Spleen (tissue), 11 donors: ENCODE results near the gene AGPAT3. TPM values are rescaled to one million over a fixed set of nuclear protein-coding genes. Genes with fewer than 3 reads are reported as not detected.

Experiments
- DNase-seq: peaks from one replicate; pipeline ENCODE4 v3.0.0-alpha.2; 2020
- H3K27ac ChIP-seq, 8 donors: fragments of 200-600 bp; sonication (generic) in 7 of 8; 1 replicate in 4 of 8; 2 replicates in 4 of 8; pipeline versions ENCODE4 v1.5.0 to v1.8.0; 2016 to 2021; ENCODE audit warnings: inconsistent platforms in 4 of 8, mild to moderate bottlenecking in 4 of 8, moderate library complexity in 1 of 8
- H3K27me3 ChIP-seq, 7 donors: fragments of 200-600 bp; sonication (generic) in 6 of 7; replicated peaks in 1 of 7; 1 replicate in 4 of 7; 2 replicates in 3 of 7; pipeline versions ENCODE4 v1.5.0 to v1.8.0; 2016 to 2021; ENCODE audit warnings: inconsistent platforms in 3 of 7, mild to moderate bottlenecking in 1 of 7
- H3K36me3 ChIP-seq, 6 donors: fragments of 200-600 bp; sonication (generic) in 5 of 6; 1 replicate in 4 of 6; 2 replicates in 2 of 6; pipeline versions ENCODE4 v1.5.0 to v1.8.0; 2016 to 2021; ENCODE audit warnings: inconsistent platforms in 2 of 6
- H3K4me1 ChIP-seq, 6 donors: fragments of 200-600 bp; sonication (generic) in 5 of 6; 1 replicate in 3 of 6; 2 replicates in 3 of 6; pipeline versions ENCODE4 v1.5.0 to v1.8.0; 2016 to 2021; ENCODE audit warnings: inconsistent platforms in 3 of 6
- H3K4me3 ChIP-seq, 8 donors: fragments of 200-600 bp; sonication (generic) in 7 of 8; 1 replicate in 4 of 8; 2 replicates in 4 of 8; pipeline versions ENCODE4 v1.5.0 to v1.8.0; 2016 to 2021; ENCODE audit warnings: inconsistent platforms in 4 of 8, mild to moderate bottlenecking in 4 of 8, moderate library complexity in 2 of 8
- H3K9me3 ChIP-seq, 8 donors: fragments of 200-600 bp; sonication (generic) in 7 of 8; 1 replicate in 4 of 8; 2 replicates in 4 of 8; pipeline versions ENCODE4 v1.5.0 to v1.8.0; 2016 to 2021; ENCODE audit warnings: inconsistent platforms in 4 of 8
- CTCF ChIP-seq, 11 experiments: fragments of 200-600 bp in 7 of 11; fragments of 450-650 bp in 4 of 11; sonication (generic) in 4 of 11; IDR thresholded peaks in 8 of 11; conservative IDR thresholded peaks in 3 of 11; 1 replicate in 7 of 11; 2 replicates in 4 of 11; pipeline versions ENCODE4 v1.4.0 to v1.8.0; 2016 to 2021; ENCODE audit warnings: antibody characterized with exemption in 11 of 11, inconsistent platforms in 4 of 11, mild to moderate bottlenecking in 1 of 11
- POLR2A ChIP-seq, 3 donors: fragments of 450-650 bp; IDR thresholded peaks; one replicate each; pipeline ENCODE4 v1.5.1; 2017; ENCODE audit warnings: antibody characterized with exemption in 3 of 3, mild to moderate bottlenecking in 1 of 3
- POLR2AphosphoS5 ChIP-seq, 3 donors: sonication (generic); formaldehyde crosslinking; IDR thresholded peaks; one replicate each; pipeline ENCODE4 v1.5.1; 2017; ENCODE audit warnings: antibody characterized with exemption in 3 of 3
- WGBS, 5 donors: extraction: QIAGEN DNeasy Blood & Tissue Kit in 3 of 5; methylation state at CpG; one replicate each; pipeline versions ENCODE4 v1.1.5 to v1.1.7; 2013 to 2018; 5-methylcytosine and 5-hydroxymethylcytosine counted together
- intact Hi-C: fragments of 100-400 bp; cut with DNase I; formaldehyde crosslinking; loops from one replicate; pipeline ENCODE4 v1.15.0; 2023; ENCODE audit warnings: low total_unique reads
- polyA plus RNA-seq, 3 donors: library from polyadenylated mRNA; stranded (reverse); fragments of 200-250 nt; gene quantifications; one replicate each; pipeline ENCODE4 v1.2.1, GENCODE V29; 2013
- total RNA-seq, 7 donors: library from RNA; depleted of rRNA in 3 of 7; stranded (reverse); fragments of >200 nt in 3 of 7; fragmentation: NEBNext Ultra II Directional in 4 of 7; extraction: Animal tissue kit (Norgen Biotek cat#: 25700) in 4 of 7; gene quantifications; one replicate each; pipeline versions ENCODE4 v1.1.0 to v1.2.1, GENCODE V29; 2016 to 2021
- donor health status: healthy with polysubstance abuse.
- donor health status: DM: no; HTN: no; CAD: no; lungs with moderate emphysema.
- donor health status: DM: no; HTN: no; CAD: no.
- donor health status: Bipolar disorder and iron deficiency.
- donor health status: healthy.
- donor health status: DM: no; HTN: no; CAD: no.
- donor health status: DM: yes; HTN: yes; CAD: no.

The AGPAT3 gene
- total and polyA plus RNA-seq, 10 donors = 6.9 to 92.0 (median 56.0) TPM

- Histone ChIP-seq H3K4me1 (peaks cover 0 to 64% (median 47%) of the 10 kb centered on the region in 6 donors), H3K27ac (peak overlapping the region in 3 of 8 donors; percentile 54 to 78 (median 57)), H3K9me3 (no peaks in the 10 kb centered on the region), H3K36me3 (peaks cover 0 to 39% (median 8%) of the 10 kb centered on the region in 6 donors), H3K4me3 (peak overlapping the region in 2 of 8 donors; percentile 44 to 75), H3K27me3 (no peaks in the 10 kb centered on the region)
- intact Hi-C loops = loop anchor here (10.0 kb wide), 1 partner anchor 125 kb away; no protein-coding TSS in a partner anchor
- DNase-seq = no peak
- TF ChIP-seq CTCF (IDR thresholded peaks at IDR 0.05 in 8 of 11, conservative IDR thresholded peaks at IDR 0.05 in 3 of 11) (peak in 2 of 11 experiments; percentile 19 to 26), POLR2AphosphoS5 (IDR thresholded peaks at IDR 0.05) (no peak)
- WGBS, 5 donors = 76 to 88% (median 86%) methylated on average over 23 to 30 of the region's 30 CpGs
These were observed 74.7 kb downstream of the AGPAT3 start for GRCh38 chr21:43939443-43940328.

GRCh38 chr21:43940329-43941050, 75.5 kb downstream of the AGPAT3 start:
- Histone ChIP-seq H3K9me3 (no peaks in the 10 kb centered on the region), H3K36me3 (peaks cover 0 to 41% (median 10%) of the 10 kb centered on the region in 6 donors), H3K4me3 (no peak overlapping the region), H3K27ac (no peak overlapping the region), H3K27me3 (no peaks in the 10 kb centered on the region), H3K4me1 (peaks cover 0 to 61% (median 46%) of the 10 kb centered on the region in 6 donors)
- intact Hi-C loops = no loop called here
- no peak for TF ChIP-seq POLR2A (IDR thresholded peaks at IDR 0.05)
- WGBS, 5 donors = 84 to 95% (median 93%) methylated on average over 12 to 21 of the region's 21 CpGs
- DNase-seq = no peak

GRCh38 chr21:43942201-43942600, 77.2 kb downstream of the AGPAT3 start:
- no peak for TF ChIP-seq POLR2AphosphoS5 (IDR thresholded peaks at IDR 0.05)
- TF ChIP-seq POLR2A (IDR thresholded peaks at IDR 0.05) = no peak
- TF ChIP-seq CTCF (IDR thresholded peaks at IDR 0.05 in 8 of 11, conservative IDR thresholded peaks at IDR 0.05 in 3 of 11) = no peak
- H3K4me1 ChIP-seq = peaks cover 0 to 44% (median 31%) of the 10 kb centered on the region in 6 donors
- H3K27ac ChIP-seq = no peak overlapping the region
- no peaks in the 10 kb centered on the region for H3K9me3 ChIP-seq
- no peak for DNase-seq
- intact Hi-C loops = no loop called here
- peaks cover 0 to 50% (median 14%) of the 10 kb centered on the region in 6 donors for H3K36me3 ChIP-seq
- no peaks in the 10 kb centered on the region for H3K27me3 ChIP-seq
- no peak overlapping the region for H3K4me3 ChIP-seq
- WGBS, 5 donors = 93 to 96% (median 94%) methylated on average over 18 to 20 of the region's 20 CpGs

- H3K27ac ChIP-seq = no peak overlapping the region
- H3K4me1 ChIP-seq = peaks cover 0 to 40% (median 27%) of the 10 kb centered on the region in 6 donors
- no peaks in the 10 kb centered on the region for H3K27me3 ChIP-seq
- peaks cover 0 to 53% (median 16%) of the 10 kb centered on the region in 6 donors for H3K36me3 ChIP-seq
- H3K4me3 ChIP-seq = no peak overlapping the region
- H3K9me3 ChIP-seq = no peaks in the 10 kb centered on the region
- 95 to 99% (median 97%) methylated on average over 5 to 13 of the region's 13 CpGs for WGBS, 5 donors
- DNase-seq = no peak
- TF ChIP-seq CTCF (IDR thresholded peaks at IDR 0.05 in 8 of 11, conservative IDR thresholded peaks at IDR 0.05 in 3 of 11) (no peak), POLR2A (IDR thresholded peaks at IDR 0.05) (no peak), POLR2AphosphoS5 (IDR thresholded peaks at IDR 0.05) (no peak)
- intact Hi-C loops = no loop called here
These were observed 77.6 kb downstream of the AGPAT3 start for GRCh38 chr21:43942621-43943020.
